Lower lobe of right lung (tissue), 2 donors: ENCODE measurements around the gene BTG2. TPM values are rescaled to one million over a fixed set of nuclear protein-coding genes. Genes with fewer than 3 reads are reported as not detected.
"Not testable (repeated sequence)": the region's sequence is repeated elsewhere in the genome, so short reads cannot be mapped to it uniquely, and the experiment has no call there.

Experiments used
- ATAC-seq, 2 donors: fragments of 200-7000 bp; cut with Tn5 transposase; one replicate each; pipeline ENCODE4 v1.9.1; 2020 to 2022; ENCODE audit warnings: mild to moderate bottlenecking in 2 of 2, moderate library complexity in 2 of 2
- DNase-seq: peaks from one replicate; pipeline ENCODE4 v3.0.0-alpha.2; 2020
- H3K27ac ChIP-seq: fragments of 200-600 bp; one replicate; pipeline ENCODE4 v1.8.0; 2022
- H3K27me3 ChIP-seq: fragments of 200-600 bp; one replicate; pipeline ENCODE4 v1.8.0; 2022; ENCODE audit warnings: low read depth
- H3K36me3 ChIP-seq: fragments of 200-600 bp; one replicate; pipeline ENCODE4 v1.8.0; 2022; ENCODE audit warnings: mild to moderate bottlenecking
- H3K4me1 ChIP-seq: fragments of 200-600 bp; one replicate; pipeline ENCODE4 v1.8.0; 2022
- H3K4me3 ChIP-seq: fragments of 200-600 bp; one replicate; pipeline ENCODE4 v1.8.0; 2022; ENCODE audit warnings: mild to moderate bottlenecking
- H3K9me3 ChIP-seq: fragments of 200-600 bp; one replicate; pipeline ENCODE4 v1.8.0; 2022
- intact Hi-C: fragments of 100-400 bp; cut with DNase I; formaldehyde crosslinking; loops from one replicate; pipeline ENCODE4 v1.11.0; 2022
- total RNA-seq: library from RNA; stranded (reverse); fragmentation: NEBNext Ultra II Directional; extraction: Animal tissue kit (Norgen Biotek cat#: 25700); gene quantifications from one replicate; pipeline ENCODE4 v1.2.1, GENCODE V29; 2021
- TF ChIP-seq, protein P1 (sequence below): fragments of 200-600 bp; IDR thresholded peaks from one replicate; pipeline ENCODE4 v1.8.0; 2022; ENCODE audit warnings: antibody characterized with exemption, mild to moderate bottlenecking
- donor health status: DM: no; HTN: yes; CAD: no; lungs with severe emphysema.

Gene BTG2
- total RNA-seq, 1 donor from 2014 or later = 96.7 TPM

DNA sequence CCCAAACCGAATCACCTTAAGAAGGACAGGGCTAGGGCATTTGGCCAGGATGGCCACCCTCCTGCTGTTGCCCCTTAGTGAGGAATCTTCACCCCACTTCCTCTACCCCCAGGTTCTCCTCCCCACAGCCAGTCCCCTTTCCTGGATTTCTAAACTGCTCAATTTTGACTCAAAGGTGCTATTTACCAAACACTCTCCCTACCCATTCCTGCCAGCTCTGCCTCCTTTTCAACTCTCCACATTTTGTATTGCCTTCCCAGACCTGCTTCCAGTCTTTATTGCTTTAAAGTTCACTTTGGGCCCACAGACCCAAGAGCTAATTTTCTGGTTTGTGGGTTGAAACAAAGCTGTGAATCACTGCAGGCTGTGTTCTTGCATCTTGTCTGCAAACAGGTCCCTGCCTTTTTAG lies 3.6 kb downstream of the BTG2 start:
- Histone ChIP-seq H3K4me1 (peaks cover 60% of the 10 kb centered on the region), H3K27me3 (no peaks in the 10 kb centered on the region), H3K4me3 (peak overlapping the region; percentile 99), H3K36me3 (peaks cover 39% of the 10 kb centered on the region), H3K9me3 (no peaks in the 10 kb centered on the region), H3K27ac (peak overlapping the region; percentile 99)
- intact Hi-C loops = no loop called here
- DNase-seq = no peak
- no peak for ATAC-seq
- TF ChIP-seq, protein P1, sequence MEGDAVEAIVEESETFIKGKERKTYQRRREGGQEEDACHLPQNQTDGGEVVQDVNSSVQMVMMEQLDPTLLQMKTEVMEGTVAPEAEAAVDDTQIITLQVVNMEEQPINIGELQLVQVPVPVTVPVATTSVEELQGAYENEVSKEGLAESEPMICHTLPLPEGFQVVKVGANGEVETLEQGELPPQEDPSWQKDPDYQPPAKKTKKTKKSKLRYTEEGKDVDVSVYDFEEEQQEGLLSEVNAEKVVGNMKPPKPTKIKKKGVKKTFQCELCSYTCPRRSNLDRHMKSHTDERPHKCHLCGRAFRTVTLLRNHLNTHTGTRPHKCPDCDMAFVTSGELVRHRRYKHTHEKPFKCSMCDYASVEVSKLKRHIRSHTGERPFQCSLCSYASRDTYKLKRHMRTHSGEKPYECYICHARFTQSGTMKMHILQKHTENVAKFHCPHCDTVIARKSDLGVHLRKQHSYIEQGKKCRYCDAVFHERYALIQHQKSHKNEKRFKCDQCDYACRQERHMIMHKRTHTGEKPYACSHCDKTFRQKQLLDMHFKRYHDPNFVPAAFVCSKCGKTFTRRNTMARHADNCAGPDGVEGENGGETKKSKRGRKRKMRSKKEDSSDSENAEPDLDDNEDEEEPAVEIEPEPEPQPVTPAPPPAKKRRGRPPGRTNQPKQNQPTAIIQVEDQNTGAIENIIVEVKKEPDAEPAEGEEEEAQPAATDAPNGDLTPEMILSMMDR = no peak

DNA sequence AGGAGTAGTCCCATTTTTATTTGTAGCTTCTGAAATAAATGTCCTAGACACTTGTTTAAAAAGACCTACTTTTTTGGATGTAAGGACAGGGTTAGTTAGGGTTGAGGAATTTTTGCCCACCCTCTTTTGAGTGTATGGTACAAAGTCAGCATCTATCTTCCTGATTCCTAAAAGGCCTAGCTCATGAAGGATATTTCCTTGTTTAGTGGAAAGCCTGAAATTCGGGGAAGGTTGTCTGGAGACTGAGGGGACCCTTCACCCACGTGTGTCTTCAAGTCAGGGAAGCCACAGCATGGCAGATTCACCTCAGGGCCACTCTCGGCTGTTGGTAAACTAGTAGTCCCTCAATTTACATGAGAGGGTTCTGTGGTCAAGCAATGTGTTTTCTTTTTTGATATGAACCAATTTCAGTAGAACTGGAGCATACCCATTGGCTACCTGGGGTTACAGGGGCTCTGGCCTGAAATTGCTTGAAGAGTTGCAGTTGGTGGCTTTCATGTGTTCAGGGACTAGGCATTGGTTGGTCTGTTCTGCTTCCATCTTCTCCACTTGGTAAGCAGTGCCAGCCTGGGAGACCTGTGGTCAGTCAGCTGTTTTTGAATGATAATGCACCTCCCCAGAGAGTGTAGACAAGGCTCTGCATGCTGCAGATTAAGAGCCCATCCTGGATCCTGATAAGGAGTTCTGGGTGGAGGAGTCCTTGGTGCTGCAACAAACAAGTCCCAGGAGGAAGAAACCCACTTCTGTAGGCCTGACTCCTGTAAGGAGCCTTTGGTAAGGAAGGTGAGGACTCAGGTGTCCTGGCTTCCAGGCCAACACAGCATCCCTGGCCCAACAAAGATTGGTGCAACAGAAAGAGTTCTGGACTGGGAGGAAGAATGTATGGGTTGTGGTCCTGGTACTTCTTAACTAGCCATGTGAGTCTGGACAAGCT lies 6.3 kb downstream of the BTG2 start:
- no peak for DNase-seq
- ATAC-seq = no peak
- no peaks in the 10 kb centered on the region for H3K9me3 ChIP-seq
- no peaks in the 10 kb centered on the region for H3K27me3 ChIP-seq
- intact Hi-C loops = no loop called here
- no peak overlapping the region for H3K4me3 ChIP-seq
- H3K27ac ChIP-seq = peak overlapping the region; percentile 24
- H3K4me1 ChIP-seq = peaks cover 62% of the 10 kb centered on the region
- TF ChIP-seq, protein P1 = no peak
- peaks cover 39% of the 10 kb centered on the region for H3K36me3 ChIP-seq

DNA sequence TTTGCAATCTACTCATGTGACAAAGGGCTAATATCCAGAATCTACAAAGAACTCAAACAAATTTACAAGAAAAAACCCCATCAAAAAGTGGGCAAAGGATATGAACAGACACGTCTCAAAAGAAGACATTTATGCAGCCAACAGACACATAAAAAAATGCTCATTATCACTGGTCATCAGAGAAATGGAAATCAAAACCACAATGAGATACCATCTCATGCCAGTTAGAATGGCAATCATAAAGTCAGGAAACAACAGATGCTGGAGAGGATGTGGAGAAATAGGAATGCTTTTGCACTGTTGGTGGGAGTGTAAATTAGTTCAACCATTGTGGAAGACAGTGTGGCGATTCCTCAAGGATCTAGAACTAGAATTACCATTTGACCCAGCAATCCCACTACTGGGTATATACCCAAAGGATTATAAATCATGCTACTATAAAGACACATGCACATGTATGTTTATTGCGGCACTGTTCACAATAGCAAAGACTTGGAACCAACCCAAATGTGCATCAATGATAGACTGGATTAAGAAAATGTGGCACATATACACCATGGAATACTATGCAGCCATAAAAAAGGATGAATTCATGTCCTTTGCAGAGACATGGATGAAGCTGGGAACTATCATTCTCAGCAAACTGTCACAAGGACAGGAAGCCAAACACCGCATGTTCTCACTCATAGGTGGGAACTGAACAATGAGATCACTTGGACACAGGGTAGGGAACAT lies 8.9 kb downstream of the BTG2 start:
- Histone ChIP-seq H3K4me1 (peaks cover 54% of the 10 kb centered on the region), H3K36me3 (peaks cover 15% of the 10 kb centered on the region)
- H3K9me3 ChIP-seq, DNase-seq, H3K27me3 ChIP-seq, H3K4me3 ChIP-seq, H3K27ac ChIP-seq, ATAC-seq, intact Hi-C loops: not testable (repeated sequence)

DNA sequence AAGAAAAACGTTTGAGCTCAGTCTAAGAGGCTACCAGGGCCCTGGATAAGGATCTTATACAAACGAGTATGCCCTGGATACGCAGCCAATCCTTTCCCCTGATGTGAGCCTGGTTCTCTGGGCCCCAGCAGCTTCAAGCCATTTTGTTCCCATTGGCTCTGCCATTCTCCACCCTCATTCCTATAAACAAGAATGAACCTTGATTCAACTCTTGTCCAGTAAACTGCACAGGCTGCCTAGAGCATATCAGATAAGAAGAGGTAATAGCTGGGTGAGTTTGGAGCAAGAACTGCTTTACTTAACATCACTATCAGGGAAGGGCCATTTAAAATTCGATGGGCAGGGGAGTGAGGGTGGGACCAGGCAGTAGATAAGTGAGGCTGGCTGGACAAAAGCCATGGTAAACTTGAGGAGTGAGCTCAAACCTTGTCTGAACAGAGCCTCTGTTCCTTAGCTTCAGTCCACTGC lies 11.3 kb downstream of the BTG2 start:
- Histone ChIP-seq H3K36me3 (no peaks in the 10 kb centered on the region), H3K4me1 (peaks cover 51% of the 10 kb centered on the region), H3K4me3 (no peak overlapping the region), H3K27ac (peak overlapping the region; percentile 47), H3K27me3 (no peaks in the 10 kb centered on the region), H3K9me3 (no peaks in the 10 kb centered on the region)
- DNase-seq (no peak), ATAC-seq (peak; percentile 76 to 82)
- intact Hi-C loops = no loop called here
- TF ChIP-seq, protein P1 = no peak

DNA sequence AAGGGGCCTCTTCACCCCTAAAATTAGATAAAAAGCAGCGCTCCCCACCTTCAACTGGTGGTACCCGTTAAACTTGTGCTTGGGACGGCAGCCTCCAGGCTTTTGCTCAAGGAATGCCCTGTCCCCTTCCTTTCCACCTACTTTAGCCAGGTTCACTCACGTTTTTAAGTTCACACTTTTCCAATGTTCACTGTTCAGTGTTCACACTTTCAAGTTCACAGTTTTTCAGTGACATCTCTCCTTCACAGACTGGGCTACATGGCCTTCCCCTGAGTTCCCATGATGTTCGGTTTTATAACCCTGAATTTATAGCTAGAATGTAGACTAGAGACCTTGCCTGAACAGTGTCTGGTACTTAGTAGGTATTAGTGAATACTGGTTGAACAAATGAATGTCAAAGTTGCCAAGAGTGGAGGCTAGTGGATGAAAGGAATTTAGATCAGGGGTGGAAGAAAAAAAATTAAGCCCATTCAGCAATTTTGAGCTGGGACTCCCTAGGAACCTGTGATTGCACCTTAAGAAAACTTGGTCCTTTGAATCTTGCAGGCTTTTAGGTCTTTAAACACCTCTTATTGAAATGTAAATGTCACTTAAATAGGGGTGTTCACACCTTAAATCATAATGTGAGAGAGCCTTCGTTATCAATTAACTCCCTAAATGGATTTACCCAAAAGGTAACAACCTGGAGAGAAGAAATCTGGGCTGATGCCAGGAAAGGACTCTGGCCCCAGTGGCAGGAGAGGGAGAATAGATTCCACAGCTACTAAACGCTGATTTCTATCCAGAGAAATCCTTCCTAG lies 12.3 kb downstream of the BTG2 start:
- H3K4me1 ChIP-seq = peaks cover 59% of the 10 kb centered on the region

More for the DNA sequence above, 12.3 kb downstream of the BTG2 start:
- no peaks in the 10 kb centered on the region for H3K27me3 ChIP-seq
- ATAC-seq (no peak), DNase-seq (no peak)
- TF ChIP-seq, protein P1 = no peak
- H3K27ac ChIP-seq = peak overlapping the region; percentile 47
- H3K36me3 ChIP-seq = no peaks in the 10 kb centered on the region
- H3K4me3 ChIP-seq = no peak overlapping the region
- no peaks in the 10 kb centered on the region for H3K9me3 ChIP-seq
- intact Hi-C loops = no loop called here
